GM13976 (cell line): ENCODE results near the gene TMX1.

Experiments
- DNase-seq: peaks from one replicate; pipeline ENCODE4 v3.0.0; 2012; ENCODE audit warnings: low spot score
- CTCF ChIP-seq: IDR thresholded peaks from 2 replicates; pipeline ENCODE4 v1.5.1; 2012; ENCODE audit warnings: borderline replicate concordance, mild to moderate bottlenecking; ENCODE audit not compliant: insufficient read depth; ENCODE audit errors: extremely low read depth, missing control alignments, control extremely low read depth
- in situ Hi-C: fragments of 300-500 bp; cut with MboI; formaldehyde crosslinking; loops from one replicate; pipeline ENCODE4 v1.12.0; 2022; ENCODE audit warnings: low sequenced_read_pairs, mixed read lengths, inconsistent platforms; ENCODE audit not compliant: unreplicated experiment

Gene TMX1

DNA sequence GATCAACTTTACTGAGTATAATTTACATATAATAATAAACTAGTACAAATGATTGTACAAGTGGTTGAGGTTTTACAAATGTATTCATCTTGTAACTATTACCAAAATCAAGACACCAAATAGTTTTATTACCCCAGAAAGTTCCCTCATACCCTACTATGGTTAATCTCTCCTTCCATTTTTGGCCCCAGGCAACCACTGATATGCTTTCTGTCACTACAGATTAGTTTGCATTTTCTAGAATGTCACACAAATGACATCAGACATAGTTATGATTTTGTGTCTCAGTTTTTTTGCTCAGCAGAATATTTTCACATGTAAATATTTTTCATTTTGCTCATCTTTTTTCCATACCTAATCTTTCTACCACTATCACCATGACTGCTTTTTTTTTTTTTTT lies 49.1 kb downstream of the TMX1 start:
- no peak for TF ChIP-seq CTCF
- in situ Hi-C loops, result no loop called here
- DNase-seq, result no peak

DNA sequence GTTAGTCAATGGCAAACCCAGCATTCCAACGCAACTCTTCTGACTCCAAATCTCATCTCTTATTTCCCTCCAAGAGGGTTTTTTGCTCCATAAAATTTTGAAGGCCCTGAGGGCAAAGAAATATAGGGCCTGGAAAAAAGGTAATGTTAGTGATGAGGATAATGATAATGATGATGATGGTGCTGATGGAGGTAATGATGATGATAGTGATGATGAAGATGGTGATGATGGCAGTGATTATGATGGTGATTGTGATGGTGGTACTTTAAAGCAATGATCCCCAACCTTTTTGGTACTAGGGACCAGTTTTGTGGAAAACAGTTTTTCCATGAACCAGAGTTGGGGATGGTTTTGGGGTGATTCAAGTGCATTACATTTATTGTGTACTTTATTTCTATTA lies 50.1 kb downstream of the TMX1 start:
- no peak for TF ChIP-seq CTCF
- in situ Hi-C loops, result loop anchor here (10.0 kb wide), 1 partner anchor 485 kb away; no protein-coding TSS in a partner anchor
- no peak for DNase-seq

GRCh38 chr14:51291016-51291415 lies 51.0 kb downstream of the TMX1 start:
- in situ Hi-C loops, result loop anchor here (10.0 kb wide), 1 partner anchor 484 kb away; no protein-coding TSS in a partner anchor
- DNase-seq, result no peak
- no peak for TF ChIP-seq CTCF

DNA sequence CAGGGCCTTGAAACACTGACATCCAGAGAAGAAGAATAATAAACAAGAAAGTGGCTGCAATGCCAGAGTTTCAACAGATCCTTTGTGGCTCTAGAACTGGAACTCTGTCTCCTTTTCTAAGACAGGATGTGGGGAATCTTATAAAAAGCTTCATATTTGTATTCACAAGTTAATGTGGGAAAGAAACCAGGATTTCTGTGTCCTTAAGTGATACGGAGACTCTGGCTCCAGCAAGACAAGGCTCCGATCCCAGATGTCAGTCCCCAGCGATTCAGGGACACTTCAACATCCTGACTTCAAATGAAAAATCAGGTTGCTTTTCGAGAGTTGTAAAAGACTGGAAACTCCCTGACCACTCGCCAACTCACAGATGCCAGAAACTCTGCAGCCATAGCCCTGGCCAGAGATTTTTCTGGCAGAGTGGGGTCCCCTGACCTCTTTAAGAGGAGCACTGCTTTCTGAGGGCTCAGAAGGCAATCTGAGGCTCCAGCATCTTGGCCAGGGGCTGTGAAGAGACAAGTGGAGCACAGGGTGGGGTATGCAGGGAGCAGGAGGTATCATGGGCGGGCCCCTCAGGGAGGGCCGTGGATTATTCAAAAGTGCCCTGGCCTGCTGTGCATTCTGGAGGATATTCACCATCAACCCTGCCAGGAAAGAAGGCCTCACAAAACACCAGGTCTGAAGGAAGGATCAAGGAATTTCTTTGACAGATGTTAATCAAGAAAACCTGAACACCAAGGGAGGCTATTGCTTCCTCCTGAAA lies 53.3 kb downstream of the TMX1 start:
- DNase-seq, result no peak
- in situ Hi-C loops, result loop anchor here (10.0 kb wide), 1 partner anchor 481 kb away; no protein-coding TSS in a partner anchor
- no peak for TF ChIP-seq CTCF

DNA sequence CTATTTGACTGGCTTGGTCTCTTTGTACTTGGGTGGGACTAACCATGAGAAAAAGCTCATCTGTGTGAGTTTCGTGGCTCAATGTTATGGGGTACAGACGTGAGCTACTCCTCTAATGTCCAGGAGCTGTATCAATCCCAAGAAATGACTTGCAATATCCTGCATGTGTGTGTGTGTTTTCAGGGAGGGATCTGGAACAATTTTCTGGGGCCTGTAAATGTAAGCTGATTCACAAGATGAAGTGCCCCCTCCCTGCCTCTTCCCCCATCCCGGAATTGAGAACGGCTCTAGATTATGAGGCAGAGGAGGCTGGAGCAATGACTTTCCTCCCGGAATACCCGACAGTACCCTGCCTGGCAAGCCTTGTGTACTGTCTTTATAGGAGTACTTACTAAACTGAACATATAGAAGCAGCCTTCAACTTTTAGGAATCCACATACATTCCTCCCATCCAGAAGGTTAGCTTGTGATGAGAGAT lies 53.9 kb downstream of the TMX1 start:
- no peak for DNase-seq
- in situ Hi-C loops, result loop anchor here (10.0 kb wide), 1 partner anchor 481 kb away; no protein-coding TSS in a partner anchor
- TF ChIP-seq CTCF, result no peak

DNA sequence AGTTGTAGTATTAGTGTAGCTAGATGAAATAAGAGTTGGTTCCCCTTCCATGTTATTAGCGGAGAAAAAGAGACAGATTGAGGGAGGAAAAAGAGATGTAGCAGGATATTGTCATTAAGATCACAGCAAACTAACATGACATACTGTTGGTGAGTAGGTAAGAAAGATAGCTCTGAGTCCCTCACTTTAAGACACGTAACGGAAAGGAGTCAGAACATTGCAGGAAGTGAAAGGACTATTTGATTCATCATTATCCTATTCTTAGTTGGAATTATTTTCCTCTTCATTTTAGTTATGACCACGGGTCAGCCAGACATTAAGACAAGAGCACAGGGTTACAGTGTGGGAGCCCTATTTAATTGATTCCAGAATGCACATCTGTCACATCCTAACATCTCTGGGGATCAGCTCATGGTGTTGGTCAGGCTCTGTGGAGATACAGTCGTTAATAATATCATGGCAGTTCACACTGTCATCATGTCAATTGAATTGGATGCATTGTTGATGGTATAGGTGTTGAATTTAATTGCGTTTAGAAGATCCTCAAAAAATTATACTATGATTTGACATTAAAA lies 55.0 kb downstream of the TMX1 start:
- in situ Hi-C loops, result loop anchor here (10.0 kb wide), 1 partner anchor 480 kb away; no protein-coding TSS in a partner anchor
- DNase-seq, result no peak
- TF ChIP-seq CTCF, result no peak
